Endodermal cell (in vitro differentiated cells): ENCODE measurements around the gene THSD7B. TPM values are rescaled to one million over a fixed set of nuclear protein-coding genes. Genes with fewer than 3 reads are reported as not detected.
A peak's percentile ranks its signal among the peaks of the same experiment; 100 is the strongest.
"Not testable (repeated sequence)": the region's sequence is repeated elsewhere in the genome, so short reads cannot be mapped to it uniquely, and the experiment has no call there.

Experiments used
- DNase-seq: peaks from one replicate; pipeline ENCODE4 v3.0.0-alpha.2; 2017
- H3K27ac ChIP-seq: 2 replicates; pipeline ENCODE4 v1.5.1; 2013; ENCODE audit warnings: mild to moderate bottlenecking, low read depth, low read length, moderate library complexity
- H3K27me3 ChIP-seq: 2 replicates; pipeline ENCODE4 v1.6.1; 2013; ENCODE audit warnings: mild to moderate bottlenecking, low read length, moderate library complexity; ENCODE audit not compliant: insufficient read depth, control insufficient read depth, poor library complexity, severe bottlenecking
- H3K36me3 ChIP-seq: 2 replicates; pipeline ENCODE4 v1.7.0; 2013; ENCODE audit warnings: mild to moderate bottlenecking, low read length, moderate library complexity; ENCODE audit not compliant: control insufficient read depth, insufficient read depth
- H3K4me1 ChIP-seq: one replicate; pipeline ENCODE4 v1.7.0; 2013; ENCODE audit warnings: low read length; ENCODE audit not compliant: control insufficient read depth, insufficient read depth
- H3K4me3 ChIP-seq: 2 replicates; pipeline ENCODE4 v1.5.1; 2013; ENCODE audit warnings: mild to moderate bottlenecking, low read length, moderate library complexity
- H3K9ac ChIP-seq: 2 replicates; pipeline ENCODE4 v1.6.1; 2013; ENCODE audit warnings: mild to moderate bottlenecking, low read length, moderate library complexity; ENCODE audit not compliant: poor library complexity, severe bottlenecking; ENCODE audit errors: extremely low read depth
- H3K9me3 ChIP-seq: 2 replicates; pipeline ENCODE4 v1.6.1; 2013; ENCODE audit warnings: mild to moderate bottlenecking, low read length, moderate library complexity; ENCODE audit not compliant: control insufficient read depth
- H3K27ac Mint-ChIP-seq: 2 replicates; pipeline ENCODE4 v1.8.0; 2020; ENCODE audit warnings: mixed read lengths
- H3K27me3 Mint-ChIP-seq: 2 replicates; pipeline ENCODE4 v1.8.0; 2021; ENCODE audit warnings: mild to moderate bottlenecking, mixed read lengths; ENCODE audit not compliant: insufficient read depth
- H3K36me3 Mint-ChIP-seq: 2 replicates; pipeline ENCODE4 v1.8.0; 2020; ENCODE audit warnings: low read depth, mixed read lengths
- H3K4me1 Mint-ChIP-seq: 2 replicates; pipeline ENCODE4 v1.8.0; 2020; ENCODE audit warnings: mixed read lengths
- H3K4me3 Mint-ChIP-seq: 2 replicates; pipeline ENCODE4 v1.8.0; 2020; ENCODE audit warnings: mild to moderate bottlenecking, moderate library complexity, mixed read lengths
- H3K9me3 Mint-ChIP-seq: 2 replicates; pipeline ENCODE4 v1.8.0; 2020; ENCODE audit warnings: mild to moderate bottlenecking, mixed read lengths
- CTCF ChIP-seq: fragments of 200-600 bp; sonication (generic); conservative IDR thresholded peaks from 2 replicates; pipeline ENCODE4 v1.5.0; 2021; ENCODE audit warnings: antibody characterized with exemption, mild to moderate bottlenecking
- WGBS, 2 experiments: methylation state at CpG; one replicate each; pipeline versions ENCODE4 v1.1.5 to v1.1.7; 2013; ENCODE audit warnings: missing lambda C conversion rate in 2 of 2, mixed read lengths in 1 of 2; ENCODE audit not compliant: insufficient coverage in 1 of 2, insufficient read length in 1 of 2; 5-methylcytosine and 5-hydroxymethylcytosine counted together
- total RNA-seq, 2 donors: library from RNA; stranded (reverse); fragmentation: NEBNext Ultra II Directional in 1 of 2; extraction: Animal tissue kit (Norgen Biotek cat#: 25700) in 1 of 2; gene quantifications; 2 replicates in 1 of 2; 3 replicates in 1 of 2; pipeline ENCODE4 v1.2.1, GENCODE V29; 2021

THSD7B gene
- total RNA-seq, 2 donors from 2014 or later = 1.8 to 2.6 TPM

- H3K4me3 Mint-ChIP-seq = no peak overlapping the region
- H3K4me1 Mint-ChIP-seq = peaks cover 3% of the 10 kb centered on the region
- no peaks in the 10 kb centered on the region for H3K36me3 Mint-ChIP-seq
- no peak overlapping the region for H3K27ac Mint-ChIP-seq
- H3K9ac ChIP-seq = no peak overlapping the region
- TF ChIP-seq CTCF = peak; percentile 62
- no peaks in the 10 kb centered on the region for H3K36me3 ChIP-seq
- no peaks in the 10 kb centered on the region for H3K9me3 ChIP-seq
- DNase-seq = no peak
- H3K4me3 ChIP-seq = no peak overlapping the region
- WGBS, 2 experiments = 87 to 90% methylated on average over 6 to 8 of the region's 8 CpGs
- H3K4me1 ChIP-seq = no peaks in the 10 kb centered on the region
- H3K27me3 Mint-ChIP-seq = no peaks in the 10 kb centered on the region
- H3K27me3 ChIP-seq = no peaks in the 10 kb centered on the region
- no peak overlapping the region for H3K27ac ChIP-seq
- no peaks in the 10 kb centered on the region for H3K9me3 Mint-ChIP-seq
These were observed 291.4 kb downstream of the THSD7B start for GRCh38 chr2:137056704-137057103.

GRCh38 chr2:137076111-137076765 lies 310.9 kb downstream of the THSD7B start:
- not testable (repeated sequence) for H3K4me3 ChIP-seq, H3K4me3 Mint-ChIP-seq, H3K4me1 Mint-ChIP-seq, H3K9me3 ChIP-seq, H3K36me3 Mint-ChIP-seq, DNase-seq, H3K27ac ChIP-seq, H3K36me3 ChIP-seq, H3K27me3 Mint-ChIP-seq, H3K9ac ChIP-seq, H3K27me3 ChIP-seq, H3K4me1 ChIP-seq, H3K27ac Mint-ChIP-seq
- WGBS, 2 experiments = 92 to 100% methylated on average over 3 to 22 of the region's 22 CpGs
- peaks cover 37% of the 10 kb centered on the region for H3K9me3 Mint-ChIP-seq

- H3K4me3 ChIP-seq = no peak overlapping the region
- H3K27me3 ChIP-seq = no peaks in the 10 kb centered on the region
- no peak for TF ChIP-seq CTCF
- WGBS, 2 experiments = 97 to 100% methylated on average over 2 to 3 of the region's 3 CpGs
- no peaks in the 10 kb centered on the region for H3K36me3 ChIP-seq
- no peaks in the 10 kb centered on the region for H3K9me3 ChIP-seq
- peaks cover 5% of the 10 kb centered on the region for H3K9me3 Mint-ChIP-seq
- H3K9ac ChIP-seq = no peak overlapping the region
- H3K27ac Mint-ChIP-seq = no peak overlapping the region
- no peaks in the 10 kb centered on the region for H3K36me3 Mint-ChIP-seq
- no peaks in the 10 kb centered on the region for H3K27me3 Mint-ChIP-seq
- no peaks in the 10 kb centered on the region for H3K4me1 Mint-ChIP-seq
- H3K4me3 Mint-ChIP-seq = no peak overlapping the region
- no peaks in the 10 kb centered on the region for H3K4me1 ChIP-seq
- H3K27ac ChIP-seq = no peak overlapping the region
- DNase-seq = no peak
These were observed 326.4 kb downstream of the THSD7B start for GRCh38 chr2:137091704-137092103.

- H3K36me3 Mint-ChIP-seq = no peaks in the 10 kb centered on the region
- H3K4me1 Mint-ChIP-seq = no peaks in the 10 kb centered on the region
These were observed 327.8 kb downstream of the THSD7B start for GRCh38 chr2:137093116-137093515.

More at GRCh38 chr2:137093116-137093515, 327.8 kb downstream of the THSD7B start:
- Histone ChIP-seq H3K4me1 (no peaks in the 10 kb centered on the region), H3K36me3 (no peaks in the 10 kb centered on the region), H3K9ac (no peak overlapping the region), H3K9me3 (no peaks in the 10 kb centered on the region), H3K27me3 (no peaks in the 10 kb centered on the region), H3K4me3 (no peak overlapping the region), H3K27ac (no peak overlapping the region)
- Mint-ChIP-seq H3K4me3 (no peak overlapping the region), H3K27ac (no peak overlapping the region), H3K9me3 (peaks cover 3% of the 10 kb centered on the region), H3K27me3 (no peaks in the 10 kb centered on the region)
- TF ChIP-seq CTCF = no peak
- 94 to 100% methylated on average over 2 to 4 of the region's 4 CpGs for WGBS, 2 experiments
- DNase-seq = no peak
